ENCODE results near the gene MYDGF.
A peak's percentile ranks its signal among the peaks of the same experiment; 100 is the strongest.

The MYDGF gene

GRCh38 chr19:4657262-4657661 is 12.9 kb downstream of the MYDGF start:
- no peak for TF ChIP-seq CTCF (IDR thresholded peaks at IDR 0.05; ENCODE audit: extremely low read depth, insufficient read depth, missing control alignments)
- no peak for DNase-seq (ENCODE audit: low spot score)
- in situ Hi-C loops (cut with MboI; ENCODE audit: low pct_unique_long_range_greater_than_20kb, low sequenced_read_pairs, unreplicated experiment) = no loop called here

- no peak for TF ChIP-seq CTCF (IDR thresholded peaks at IDR 0.05; ENCODE audit: extremely low read depth, insufficient read depth, missing control alignments)
- in situ Hi-C loops (cut with MboI; ENCODE audit: low pct_unique_long_range_greater_than_20kb, low sequenced_read_pairs, unreplicated experiment) = no loop called here
- DNase-seq (ENCODE audit: low spot score) = no peak
Observed at GRCh38 chr19:4656102-4656501, 14.0 kb downstream of the MYDGF start.

GRCh38 chr19:4654437-4655361 is 15.4 kb downstream of the MYDGF start:
- DNase-seq (ENCODE audit: low spot score) = no peak
- in situ Hi-C loops (cut with MboI; ENCODE audit: low pct_unique_long_range_greater_than_20kb, low sequenced_read_pairs, unreplicated experiment) = no loop called here
- peak; percentile 19 for TF ChIP-seq CTCF (IDR thresholded peaks at IDR 0.05; ENCODE audit: extremely low read depth, insufficient read depth, missing control alignments)

- in situ Hi-C loops (cut with MboI; ENCODE audit: low pct_unique_long_range_greater_than_20kb, low sequenced_read_pairs, unreplicated experiment) = no loop called here
- no peak for TF ChIP-seq CTCF (IDR thresholded peaks at IDR 0.05; ENCODE audit: extremely low read depth, insufficient read depth, missing control alignments)
- no peak for DNase-seq (ENCODE audit: low spot score)
Observed at GRCh38 chr19:4653793-4654436, 16.2 kb downstream of the MYDGF start.

- in situ Hi-C loops (cut with MboI; ENCODE audit: low pct_unique_long_range_greater_than_20kb, low sequenced_read_pairs, unreplicated experiment) = no loop called here
- no peak for TF ChIP-seq CTCF (IDR thresholded peaks at IDR 0.05; ENCODE audit: extremely low read depth, insufficient read depth, missing control alignments)
- no peak for DNase-seq (ENCODE audit: low spot score)
Observed at GRCh38 chr19:4652075-4652474, 18.1 kb downstream of the MYDGF start.

GRCh38 chr19:4650159-4650558 is 20.0 kb downstream of the MYDGF start:
- in situ Hi-C loops (cut with MboI; ENCODE audit: low pct_unique_long_range_greater_than_20kb, low sequenced_read_pairs, unreplicated experiment) = no loop called here
- TF ChIP-seq CTCF (IDR thresholded peaks at IDR 0.05; ENCODE audit: extremely low read depth, insufficient read depth, missing control alignments) = no peak
- DNase-seq (ENCODE audit: low spot score) = no peak
